Liver (tissue), 9 donors: ENCODE data around the gene TPST1. TPM values are rescaled to one million over a fixed set of nuclear protein-coding genes. Genes with fewer than 3 reads are reported as not detected.

Experiments used
- DNase-seq: peaks from one replicate; pipeline ENCODE4 v3.0.0-alpha.2; 2017; ENCODE audit warnings: low spot score
- H3K27ac ChIP-seq, 2 donors: one replicate each; pipeline ENCODE4 v1.7.0; 2013; ENCODE audit warnings: inconsistent platforms in 2 of 2, low read length in 2 of 2, control low read depth in 1 of 2, low read depth in 1 of 2, mild to moderate bottlenecking in 1 of 2
- H3K27me3 ChIP-seq, 4 donors: one replicate each; pipeline versions ENCODE4 v1.6.1 to v1.7.0; 2013; ENCODE audit warnings: low read length in 3 of 4, inconsistent platforms in 1 of 4, mild to moderate bottlenecking in 1 of 4, moderate library complexity in 1 of 4; ENCODE audit not compliant: control insufficient read depth in 4 of 4, insufficient read depth in 4 of 4
- H3K36me3 ChIP-seq, 4 donors: one replicate each; pipeline versions ENCODE4 v1.6.1 to v1.7.0; 2013; ENCODE audit warnings: low read length in 3 of 4, mild to moderate bottlenecking in 3 of 4, low read depth in 1 of 4, moderate library complexity in 1 of 4; ENCODE audit not compliant: control insufficient read depth in 4 of 4, insufficient read depth in 3 of 4
- H3K4me1 ChIP-seq, 4 donors: one replicate each; pipeline versions ENCODE4 v1.6.1 to v1.7.0; 2013; ENCODE audit warnings: low read length in 3 of 4, mild to moderate bottlenecking in 3 of 4, moderate library complexity in 1 of 4; ENCODE audit not compliant: control insufficient read depth in 4 of 4, insufficient read depth in 4 of 4
- H3K4me3 ChIP-seq, 3 donors: one replicate each; pipeline versions ENCODE4 v1.6.1 to v1.7.0; 2013; ENCODE audit warnings: low read length in 3 of 3, control low read depth in 1 of 3, low read depth in 1 of 3, mild to moderate bottlenecking in 1 of 3
- H3K9ac ChIP-seq, 2 donors: one replicate each; pipeline ENCODE4 v1.7.0; 2013; ENCODE audit warnings: low read length in 2 of 2, mild to moderate bottlenecking in 2 of 2, moderate library complexity in 2 of 2, control low read depth in 1 of 2, low read depth in 1 of 2
- H3K9me3 ChIP-seq, 4 donors: one replicate each; pipeline versions ENCODE4 v1.6.1 to v1.7.0; 2013; ENCODE audit warnings: low read length in 3 of 4; ENCODE audit not compliant: control insufficient read depth in 4 of 4
- ATF3 ChIP-seq: IDR thresholded peaks from 2 replicates; pipeline ENCODE4 v1.6.1; 2016; ENCODE audit warnings: antibody characterized with exemption
- CTCF ChIP-seq: fragments of 150-350 bp; IDR thresholded peaks from 2 replicates; pipeline ENCODE4 v1.5.1; 2017; ENCODE audit warnings: improper control_type of control experiment, low read depth, low read length; ENCODE audit not compliant: missing input control
- FOXA1 ChIP-seq: IDR thresholded peaks from 2 replicates; pipeline ENCODE4 v1.6.1; 2016; ENCODE audit warnings: antibody characterized with exemption
- FOXA2 ChIP-seq: IDR thresholded peaks from 2 replicates; pipeline ENCODE4 v1.6.1; 2016; ENCODE audit warnings: antibody characterized with exemption
- GABPA ChIP-seq, 2 donors: IDR thresholded peaks in 1 of 2; conservative IDR thresholded peaks in 1 of 2; 2 replicates each; pipeline ENCODE4 v1.6.1; 2016; ENCODE audit warnings: antibody characterized with exemption in 2 of 2, mild to moderate bottlenecking in 1 of 2, moderate library complexity in 1 of 2
- HNF4A ChIP-seq, 2 donors: conservative IDR thresholded peaks; 2 replicates each; pipeline ENCODE4 v1.6.1; 2016; ENCODE audit warnings: antibody characterized with exemption in 2 of 2, mild to moderate bottlenecking in 2 of 2
- HNF4G ChIP-seq: IDR thresholded peaks from 2 replicates; pipeline ENCODE4 v1.6.1; 2016; ENCODE audit warnings: antibody characterized with exemption
- JUND ChIP-seq, 2 donors: IDR thresholded peaks; 2 replicates each; pipeline ENCODE4 v1.6.1; 2016; ENCODE audit warnings: antibody characterized with exemption in 2 of 2
- MAX ChIP-seq: IDR thresholded peaks from 2 replicates; pipeline ENCODE4 v1.6.1; 2016; ENCODE audit warnings: antibody characterized with exemption
- NR2F2 ChIP-seq: IDR thresholded peaks from 2 replicates; pipeline ENCODE4 v1.6.1; 2016; ENCODE audit warnings: antibody characterized with exemption
- RAD21 ChIP-seq, 2 donors: IDR thresholded peaks; 2 replicates each; pipeline ENCODE4 v1.6.1; 2016; ENCODE audit warnings: antibody characterized with exemption in 2 of 2, mild to moderate bottlenecking in 2 of 2
- SP1 ChIP-seq: IDR thresholded peaks from 2 replicates; pipeline ENCODE4 v1.6.1; 2018; ENCODE audit warnings: antibody characterized with exemption, mild to moderate bottlenecking
- YY1 ChIP-seq: IDR thresholded peaks from 2 replicates; pipeline ENCODE4 v1.6.1; 2016; ENCODE audit warnings: antibody characterized with exemption, mild to moderate bottlenecking
- ZBTB33 ChIP-seq: IDR thresholded peaks from 2 replicates; pipeline ENCODE4 v1.6.1; 2016; ENCODE audit warnings: antibody characterized with exemption
- WGBS: extraction: QIAGEN DNeasy Blood & Tissue Kit; methylation state at CpG from one replicate; pipeline ENCODE4 v1.1.7; 2013; 5-methylcytosine and 5-hydroxymethylcytosine counted together
- polyA plus RNA-seq, 2 donors: library from polyadenylated mRNA; stranded (reverse) in 1 of 2; unstranded in 1 of 2; fragments of 200-250 nt in 1 of 2; fragments of >200 nt in 1 of 2; fragmentation: Nextera tagmentation in 1 of 2; extraction: Ambion mirVana in 1 of 2; gene quantifications; one replicate each; pipeline versions ENCODE4 v1.2.1 to v1.2.3, GENCODE V29; 2013 to 2015
- total RNA-seq, 2 donors: library from RNA; depleted of rRNA; stranded (reverse); fragments of >200 nt; gene quantifications; one replicate each; pipeline ENCODE4 v1.2.3, GENCODE V29; 2014
- donor health status: healthy.
- donor health status: healthy.
- donor health status: healthy.
- donor health status: healthy.
- donor health status: healthy.

TPST1 gene
- total and polyA plus RNA-seq, 4 donors = 23.8 to 62.5 (median 25.7) TPM

GRCh38 chr7:66267249-66267648 lies 62.1 kb downstream of the TPST1 start:
- WGBS = 54% methylated on average over 2 of the region's 2 CpGs
- H3K4me1 ChIP-seq = peaks cover 0 to 6% (median 1%) of the 10 kb centered on the region in 4 donors
- no peak overlapping the region for H3K9ac ChIP-seq
- TF ChIP-seq YY1 (peak; percentile 35), RAD21 (IDR thresholded peaks at IDR 0.05) (peak in 1 of 2 donors; percentile 4), FOXA2 (no peak)
- H3K27ac ChIP-seq = peak overlapping the region in 1 of 2 donors; percentile 12
- peaks cover 0 to 11% (median 4%) of the 10 kb centered on the region in 4 donors for H3K36me3 ChIP-seq
- no peak for DNase-seq
- H3K4me3 ChIP-seq = no peak overlapping the region
- peaks cover 6 to 21% (median 12%) of the 10 kb centered on the region in 4 donors for H3K9me3 ChIP-seq
- no peaks in the 10 kb centered on the region for H3K27me3 ChIP-seq

GRCh38 chr7:66269978-66270377 lies 64.8 kb downstream of the TPST1 start:
- Histone ChIP-seq H3K27ac (no peak overlapping the region), H3K9me3 (peaks cover 6 to 12% (median 7%) of the 10 kb centered on the region in 4 donors), H3K36me3 (peaks cover 0 to 6% (median 2%) of the 10 kb centered on the region in 4 donors), H3K4me1 (peaks cover 0 to 6% (median 1%) of the 10 kb centered on the region in 4 donors), H3K4me3 (no peak overlapping the region), H3K9ac (no peak overlapping the region), H3K27me3 (no peaks in the 10 kb centered on the region)
- 96% methylated on average over 1 of the region's 1 CpG for WGBS
- TF ChIP-seq JUND (IDR thresholded peaks at IDR 0.05) (no peak), SP1 (no peak), YY1 (no peak), FOXA2 (no peak), FOXA1 (no peak)
- DNase-seq = no peak

- Histone ChIP-seq H3K4me3 (no peak overlapping the region), H3K27me3 (no peaks in the 10 kb centered on the region), H3K36me3 (peaks cover 0 to 2% (median 0%) of the 10 kb centered on the region in 4 donors), H3K27ac (no peak overlapping the region), H3K4me1 (peaks cover 0 to 1% (median under 1%) of the 10 kb centered on the region in 4 donors), H3K9me3 (no peaks in the 10 kb centered on the region), H3K9ac (no peak overlapping the region)
- 97% methylated on average over 3 of the region's 3 CpGs for WGBS
- TF ChIP-seq ATF3 (no peak), CTCF (no peak), NR2F2 (no peak), GABPA (IDR thresholded peaks at IDR 0.05 in 1 of 2, conservative IDR thresholded peaks at IDR 0.05 in 1 of 2) (no peak), HNF4G (no peak), MAX (no peak), SP1 (no peak), JUND (IDR thresholded peaks at IDR 0.05) (no peak), ZBTB33 (no peak), HNF4A (conservative IDR thresholded peaks at IDR 0.05) (no peak), FOXA1 (no peak), FOXA2 (no peak)
- DNase-seq = no peak
Observed at GRCh38 chr7:66272321-66272720, 67.2 kb downstream of the TPST1 start.
